ENCODE data around the gene PLAAT2. TPM values are rescaled to one million over a fixed set of nuclear protein-coding genes. Genes with fewer than 3 reads are reported as not detected.

PLAAT2 gene
- total RNA-seq, 1 experiment from 2014 or later: 0.52 TPM

GRCh38 chr11:63609536-63609935 lies 46.4 kb upstream of the PLAAT2 start:
- peaks cover 30% of the 10 kb centered on the region; the same call in 1 of the 2 replicates for H3K79me2 ChIP-seq (ENCODE audit: insufficient read depth, low read length)
- no peak overlapping the region for H2BK12ac ChIP-seq (ENCODE audit: insufficient read length, low read depth, low read length)
- no peaks in the 10 kb centered on the region for H3K79me1 ChIP-seq (ENCODE audit: insufficient read depth, low read depth, low read length, poor library complexity, severe bottlenecking)
- peak overlapping the region in 1 of 3 experiments; percentile 69; a peak in 1 of 7 replicates for H3K27ac Mint-ChIP-seq
- no peak overlapping the region for H2AFZ ChIP-seq (ENCODE audit: low read length)
- H4K20me1 ChIP-seq (ENCODE audit: control insufficient read depth, insufficient read depth, insufficient read length): no peaks in the 10 kb centered on the region
- H2AK5ac ChIP-seq (ENCODE audit: insufficient read length, low read length): no peak overlapping the region
- H3K23me2 ChIP-seq (ENCODE audit: insufficient read length, low read depth, low read length, poor library complexity, severe bottlenecking): peaks cover 17% of the 10 kb centered on the region
- WGBS (ENCODE audit: extremely low coverage, insufficient read length, low lambda C conversion rate): no CpG with 5 or more reads among the region's 4 CpGs
- no peaks in the 10 kb centered on the region for H3K27me3 ChIP-seq (ENCODE audit: insufficient read depth, low read length)
- no peak overlapping the region for H2BK120ac ChIP-seq (ENCODE audit: low read depth, low read length, poor library complexity, severe bottlenecking)
- no peak overlapping the region for H3K9ac ChIP-seq (ENCODE audit: extremely low read depth, insufficient read length, low read length)
- no peak overlapping the region for H3K4me2 ChIP-seq (ENCODE audit: insufficient read depth, insufficient read length, low read length)
- H3K27ac ChIP-seq (ENCODE audit: insufficient read length, low read depth, low read length): no peak overlapping the region
- H3T11ph ChIP-seq (ENCODE audit: low read length): no peak overlapping the region
- H3K9me3 ChIP-seq (ENCODE audit: control insufficient read depth, low read depth, low read length): no peaks in the 10 kb centered on the region
- H3K4me1 Mint-ChIP-seq: peaks cover 54 to 55% of the 10 kb centered on the region in 2 experiments
- H4K8ac ChIP-seq (replicated peaks; ENCODE audit: insufficient read length, low read depth, low read length): no peak overlapping the region
- H3K14ac ChIP-seq (ENCODE audit: insufficient read depth, low read length): no peak overlapping the region
- no peak overlapping the region for H4K5ac ChIP-seq (ENCODE audit: insufficient read length, low read depth, low read length)
- H3K23ac ChIP-seq (ENCODE audit: insufficient read length, low read depth, low read length): no peak overlapping the region
- no peaks in the 10 kb centered on the region for H3K9me3 Mint-ChIP-seq
- no peak overlapping the region for H2BK5ac ChIP-seq (ENCODE audit: insufficient read length, low read length)
- H2BK15ac ChIP-seq (ENCODE audit: low read depth, low read length): no peak overlapping the region
- no peak for DNase-seq
- H3K56ac ChIP-seq (ENCODE audit: insufficient read length, low read depth, low read length): no peak overlapping the region
- no peaks in the 10 kb centered on the region for H3K27me3 Mint-ChIP-seq (ENCODE audit: low read depth)
- H3K4me1 ChIP-seq (ENCODE audit: insufficient read depth, low read length): peaks cover 8% of the 10 kb centered on the region; the same call in 1 of the 2 replicates
- H2BK20ac ChIP-seq (ENCODE audit: low read depth, low read length, poor library complexity, severe bottlenecking): no peak overlapping the region
- peaks cover 1 to 31% (median 3%) of the 10 kb centered on the region in 3 experiments; a peak in 4 of 7 replicates for H3K36me3 Mint-ChIP-seq (ENCODE audit: insufficient read depth in 1 of 3, low read depth in 3 of 3)
- no peak overlapping the region for H4K91ac ChIP-seq (ENCODE audit: insufficient read length, low read depth, low read length)
- TF ChIP-seq CTCF (conservative IDR thresholded peaks at IDR 0.05): no peak
- no peak overlapping the region for H3K4ac ChIP-seq (ENCODE audit: low read depth, low read length)
- no peak overlapping the region for H3K18ac ChIP-seq (ENCODE audit: insufficient read length, low read depth, low read length)
- H3K4me3 Mint-ChIP-seq: no peak overlapping the region
